Measurements from ENCODE around the gene TRIP6.

- TF ChIP-seq CTCF (IDR thresholded peaks at IDR 0.05; ENCODE audit: low read depth, low read length) (no peak), EZH2phosphoT487 (IDR thresholded peaks at IDR 0.05; ENCODE audit: low read depth) (no peak)
Observed at GRCh38 chr7:100908512-100908911, 41.3 kb downstream of the TRIP6 start.

Data from OCI-LY3 (cell line).